Left forelimb (tissue), 1 donor: ENCODE measurements around the gene HDAC9.
"Not testable (repeated sequence)": the region's sequence is repeated elsewhere in the genome, so short reads cannot be mapped to it uniquely, and the experiment has no call there.

Source experiments
- DNase-seq: peaks from one replicate; pipeline ENCODE4 v3.0.0-alpha.2; 2018; ENCODE audit warnings: low spot score

Gene HDAC9

GRCh38 chr7:19030281-19030680 is 534.7 kb downstream of the HDAC9 start:
- no peak for DNase-seq

DNA sequence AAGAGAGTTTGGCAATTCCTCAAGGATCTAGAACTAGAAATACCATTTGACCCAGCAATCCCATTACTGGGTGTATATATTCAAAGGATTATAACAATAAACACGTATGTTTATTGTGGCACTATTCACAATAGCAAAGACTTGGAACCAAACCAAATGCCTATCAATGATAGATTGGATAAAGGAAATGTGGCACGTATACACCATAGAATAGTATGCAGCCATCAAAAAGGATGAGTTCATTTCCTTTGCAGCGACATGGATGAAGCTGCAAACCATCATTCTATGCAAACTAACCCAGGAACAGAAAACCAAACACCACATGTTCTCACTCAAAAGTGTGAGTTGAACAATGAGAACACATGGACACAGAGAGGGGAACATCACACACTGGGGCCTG is 537.4 kb downstream of the HDAC9 start:
- not testable (repeated sequence) for DNase-seq

- no peak for DNase-seq
Observed at GRCh38 chr7:19051767-19052375, 556.3 kb downstream of the HDAC9 start.
